B cell (primary cell): Measurements from ENCODE around the gene USP48. TPM values are rescaled to one million over a fixed set of nuclear protein-coding genes. Genes with fewer than 3 reads are reported as not detected.

Source experiments
- ATAC-seq: fragments of 200-7000 bp; cut with Tn5 transposase; one replicate; pipeline ENCODE4 v1.10.0; 2021; ENCODE audit warnings: low read depth, mild to moderate bottlenecking, moderate number of reproducible peaks, moderate library complexity
- CTCF ChIA-PET: fragments of 350-600 bp; sonication (Branson Sonifier 250); formaldehyde crosslinking; loops from one replicate; lab custom pipeline; 2021; ENCODE audit warnings: antibody characterized with exemption, inconsistent platforms; lab: Charles Lee
- POLR2A ChIA-PET: fragments of 350-600 bp; sonication (Branson Sonifier 250); formaldehyde crosslinking; loops from one replicate; lab custom pipeline; 2021; ENCODE audit warnings: antibody characterized with exemption; lab: Charles Lee
- DNase-seq: peaks from one replicate; pipeline ENCODE4 v3.0.0; 2013
- H2AFZ ChIP-seq: 2 replicates; pipeline ENCODE4 v1.6.1; 2012; ENCODE audit warnings: mild to moderate bottlenecking, low read depth, low read length; ENCODE audit not compliant: insufficient read depth, poor library complexity, severe bottlenecking
- H3K27ac ChIP-seq, 2 donors: 1 replicate in 1 of 2; 2 replicates in 1 of 2; pipeline ENCODE4 v1.5.1; 2012 to 2013; ENCODE audit warnings: low read length in 2 of 2, mild to moderate bottlenecking in 2 of 2, moderate library complexity in 1 of 2
- H3K27me3 ChIP-seq, 4 experiments: fragments of 200-600 bp in 1 of 4; sonication (generic) in 1 of 4; replicated peaks in 1 of 4; 1 replicate in 2 of 4; 2 replicates in 2 of 4; pipeline versions ENCODE4 v1.6.1 to v1.7.0; 2013 to 2016; ENCODE audit warnings: low read length in 3 of 4, mild to moderate bottlenecking in 2 of 4, mixed read lengths in 1 of 4, moderate library complexity in 1 of 4; ENCODE audit not compliant: insufficient read depth in 4 of 4, control insufficient read depth in 3 of 4; ENCODE audit errors: control extremely low read depth in 1 of 4
- H3K36me3 ChIP-seq, 2 experiments: replicated peaks in 1 of 2; 1 replicate in 1 of 2; 2 replicates in 1 of 2; pipeline versions ENCODE4 v1.6.1 to v1.7.1; 2013; ENCODE audit warnings: low read length in 1 of 2; ENCODE audit not compliant: insufficient read depth in 2 of 2, control insufficient read depth in 1 of 2; ENCODE audit errors: control extremely low read depth in 1 of 2, extremely low read depth in 1 of 2
- H3K4me1 ChIP-seq, 2 donors: fragments of 200-600 bp in 1 of 2; sonication (generic) in 1 of 2; 1 replicate in 1 of 2; 2 replicates in 1 of 2; pipeline versions ENCODE4 v1.5.1 to v1.6.1; 2013 to 2017; ENCODE audit warnings: low read length in 2 of 2; ENCODE audit not compliant: control insufficient read depth in 2 of 2, insufficient read depth in 2 of 2
- H3K4me2 ChIP-seq: replicated peaks from 2 replicates; pipeline ENCODE3; 2012; ENCODE audit warnings: mild to moderate bottlenecking, low read depth, low read length; ENCODE audit not compliant: poor library complexity, severe bottlenecking
- H3K4me3 ChIP-seq, 5 experiments: fragments of 200-600 bp in 1 of 5; sonication (generic) in 1 of 5; 1 replicate in 3 of 5; 2 replicates in 2 of 5; pipeline versions ENCODE4 v1.5.1 to v1.7.0; 2011 to 2016; ENCODE audit warnings: low read length in 4 of 5, mild to moderate bottlenecking in 4 of 5, low read depth in 2 of 5, control low read depth in 1 of 5, moderate library complexity in 1 of 5; ENCODE audit not compliant: insufficient read depth in 1 of 5; ENCODE audit errors: control extremely low read depth in 1 of 5, extremely low read depth in 1 of 5
- H3K79me2 ChIP-seq: fragments of 200-600 bp; sonication (generic); one replicate; pipeline ENCODE4 v1.6.0; 2016; ENCODE audit warnings: low read length; ENCODE audit not compliant: control insufficient read depth, insufficient read depth
- H3K9ac ChIP-seq: fragments of 200-600 bp; sonication (generic); 2 replicates; pipeline ENCODE4 v1.6.1; 2017; ENCODE audit warnings: mild to moderate bottlenecking, low read length, moderate library complexity
- H3K9me3 ChIP-seq, 3 donors: one replicate each; pipeline versions ENCODE4 v1.6.1 to v1.7.1; 2013; ENCODE audit warnings: low read length in 2 of 3; ENCODE audit not compliant: control insufficient read depth in 2 of 3, insufficient read depth in 1 of 3; ENCODE audit errors: control extremely low read depth in 1 of 3
- H4K20me1 ChIP-seq: 2 replicates; pipeline ENCODE4 v1.6.0; 2012; ENCODE audit warnings: mild to moderate bottlenecking, low read length; ENCODE audit not compliant: insufficient read depth, control insufficient read depth, poor library complexity, severe bottlenecking
- H3K27ac Mint-ChIP-seq: one replicate; pipeline ENCODE4 v1.8.0; 2021; ENCODE audit warnings: mixed read lengths
- H3K27me3 Mint-ChIP-seq: one replicate; pipeline ENCODE4 v1.8.0; 2021; ENCODE audit warnings: mixed read lengths
- H3K4me1 Mint-ChIP-seq: one replicate; pipeline ENCODE4 v1.8.0; 2021; ENCODE audit warnings: mixed read lengths
- H3K4me3 Mint-ChIP-seq: one replicate; pipeline ENCODE4 v1.8.0; 2021; ENCODE audit warnings: mixed read lengths
- H3K9me3 Mint-ChIP-seq: one replicate; pipeline ENCODE4 v1.8.0; 2022; ENCODE audit warnings: mixed read lengths; ENCODE audit not compliant: insufficient read depth
- CTCF ChIP-seq: fragments of 200-600 bp; IDR thresholded peaks from one replicate; pipeline ENCODE4 v1.8.0; 2022; ENCODE audit warnings: antibody characterized with exemption, mild to moderate bottlenecking
- EZH2 ChIP-seq: IDR thresholded peaks from 2 replicates; pipeline ENCODE4 v1.6.1; 2012; ENCODE audit warnings: borderline replicate concordance, low read depth, mild to moderate bottlenecking, moderate library complexity, low read length; ENCODE audit not compliant: insufficient read depth, poor library complexity, severe bottlenecking
- WGBS: methylation state at CpG from one replicate; pipeline ENCODE4 v1.1.5; 2013; ENCODE audit warnings: missing lambda C conversion rate; ENCODE audit not compliant: insufficient coverage; 5-methylcytosine and 5-hydroxymethylcytosine counted together
- intact Hi-C: fragments of 100-400 bp; cut with micrococcal nuclease; formaldehyde crosslinking; loops from one replicate; pipeline ENCODE4 v1.10.0; 2022
- polyA minus RNA-seq: library from RNA; depleted of rRNA, polyadenylated mRNA; stranded (reverse); fragments of >200 nt; gene quantifications from 2 replicates; pipeline ENCODE4 v1.2.3, GENCODE V29; 2012
- polyA plus RNA-seq: library from polyadenylated mRNA; depleted of rRNA; stranded (reverse); fragments of >200 nt; gene quantifications from 2 replicates; pipeline ENCODE4 v1.2.3, GENCODE V29; 2012
- total RNA-seq, 2 donors: library from RNA; stranded (reverse); fragments of 120-200 nt in 1 of 2; gene quantifications; 1 replicate in 1 of 2; 2 replicates in 1 of 2; pipeline versions ENCODE4 v1.2.3 to v1.2.4, GENCODE V29; 2013 to 2022

Gene USP48, protein sequence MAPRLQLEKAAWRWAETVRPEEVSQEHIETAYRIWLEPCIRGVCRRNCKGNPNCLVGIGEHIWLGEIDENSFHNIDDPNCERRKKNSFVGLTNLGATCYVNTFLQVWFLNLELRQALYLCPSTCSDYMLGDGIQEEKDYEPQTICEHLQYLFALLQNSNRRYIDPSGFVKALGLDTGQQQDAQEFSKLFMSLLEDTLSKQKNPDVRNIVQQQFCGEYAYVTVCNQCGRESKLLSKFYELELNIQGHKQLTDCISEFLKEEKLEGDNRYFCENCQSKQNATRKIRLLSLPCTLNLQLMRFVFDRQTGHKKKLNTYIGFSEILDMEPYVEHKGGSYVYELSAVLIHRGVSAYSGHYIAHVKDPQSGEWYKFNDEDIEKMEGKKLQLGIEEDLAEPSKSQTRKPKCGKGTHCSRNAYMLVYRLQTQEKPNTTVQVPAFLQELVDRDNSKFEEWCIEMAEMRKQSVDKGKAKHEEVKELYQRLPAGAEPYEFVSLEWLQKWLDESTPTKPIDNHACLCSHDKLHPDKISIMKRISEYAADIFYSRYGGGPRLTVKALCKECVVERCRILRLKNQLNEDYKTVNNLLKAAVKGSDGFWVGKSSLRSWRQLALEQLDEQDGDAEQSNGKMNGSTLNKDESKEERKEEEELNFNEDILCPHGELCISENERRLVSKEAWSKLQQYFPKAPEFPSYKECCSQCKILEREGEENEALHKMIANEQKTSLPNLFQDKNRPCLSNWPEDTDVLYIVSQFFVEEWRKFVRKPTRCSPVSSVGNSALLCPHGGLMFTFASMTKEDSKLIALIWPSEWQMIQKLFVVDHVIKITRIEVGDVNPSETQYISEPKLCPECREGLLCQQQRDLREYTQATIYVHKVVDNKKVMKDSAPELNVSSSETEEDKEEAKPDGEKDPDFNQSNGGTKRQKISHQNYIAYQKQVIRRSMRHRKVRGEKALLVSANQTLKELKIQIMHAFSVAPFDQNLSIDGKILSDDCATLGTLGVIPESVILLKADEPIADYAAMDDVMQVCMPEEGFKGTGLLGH
- total RNA-seq (135 and 142 TPM in 2 replicates), polyA plus RNA-seq (21.2 and 29.4 TPM in 2 replicates), polyA minus RNA-seq (26.1 and 32.7 TPM in 2 replicates)
- 53.7 TPM for total RNA-seq (2013)

GRCh38 chr1:21782868-21783678 lies at the start of gene USP48:
Gene USP48 (minus strand): TSS chr1:21783149. CDS start chr1:21782957, 192 bp downstream.
- Histone ChIP-seq H3K4me1 (peaks cover 23 to 43% of the 10 kb centered on the region in 2 donors), H3K36me3 (no peaks in the 10 kb centered on the region), H3K9ac (peak within 1 kb of the TSS; percentile 100), H4K20me1 (peaks cover 23% of the 10 kb centered on the region), H3K27ac (peak within 1 kb of the TSS; percentile 99 to 100), H3K79me2 (peaks cover 45% of the 10 kb centered on the region), H3K9me3 (no peaks in the 10 kb centered on the region), H3K27me3 (no peaks in the 10 kb centered on the region), H3K4me3 (peak within 1 kb of the TSS; percentile 86 to 100 (median 94)), H2AFZ (peak within 1 kb of the TSS; percentile 81), H3K4me2 (peak within 1 kb of the TSS; percentile 86)
- H3K4me1 Mint-ChIP-seq: peaks cover 34% of the 10 kb centered on the region
- ChIA-PET CTCF (interaction anchor here (0.7 to 2.7 kb wide), 7 partner anchors 22 to 243 kb away, joined by 3 to 25 read pairs (median 3); no protein-coding TSS in a partner anchor), POLR2A (interaction anchor here (0.6 to 3.3 kb wide), 8 partner anchors 20 to 728 kb away, joined by 3 to 15 read pairs (median 6); partner anchors contain the start of gene CDC42)
- intact Hi-C loops: loop anchor here (1.0 to 5.0 kb wide), 11 partner anchors 21 to 996 kb away; partner anchors contain the start of genes CDC42, HP1BP3, HSPG2 and ZBTB40
- H3K9me3 Mint-ChIP-seq: no peaks in the 10 kb centered on the region
- WGBS: under 1% methylated on average over 82 of the region's 82 CpGs
- DNase-seq: peak; percentile 98
- TF ChIP-seq EZH2 (no peak), CTCF (peak; percentile 4)
- H3K27ac Mint-ChIP-seq: peak within 1 kb of the TSS; percentile 100
- H3K4me3 Mint-ChIP-seq: peak within 1 kb of the TSS; percentile 95
- H3K27me3 Mint-ChIP-seq: no peaks in the 10 kb centered on the region
- peak; percentile 81 for ATAC-seq
